GM19468 (cell line): Measurements from ENCODE around the gene WASHC2A.
"Not testable (repeated sequence)": the region's sequence is repeated elsewhere in the genome, so short reads cannot be mapped to it uniquely, and the experiment has no call there.

Source experiments
- ATAC-seq: cut with Tn5 transposase; IDR thresholded peaks from one replicate; pipeline ENCODE4 v1.9.1; 2021; ENCODE audit warnings: mild to moderate bottlenecking, moderate library complexity, moderate number of reproducible peaks; ENCODE audit not compliant: unreplicated experiment; ENCODE audit errors: extremely low read depth

The WASHC2A gene

DNA sequence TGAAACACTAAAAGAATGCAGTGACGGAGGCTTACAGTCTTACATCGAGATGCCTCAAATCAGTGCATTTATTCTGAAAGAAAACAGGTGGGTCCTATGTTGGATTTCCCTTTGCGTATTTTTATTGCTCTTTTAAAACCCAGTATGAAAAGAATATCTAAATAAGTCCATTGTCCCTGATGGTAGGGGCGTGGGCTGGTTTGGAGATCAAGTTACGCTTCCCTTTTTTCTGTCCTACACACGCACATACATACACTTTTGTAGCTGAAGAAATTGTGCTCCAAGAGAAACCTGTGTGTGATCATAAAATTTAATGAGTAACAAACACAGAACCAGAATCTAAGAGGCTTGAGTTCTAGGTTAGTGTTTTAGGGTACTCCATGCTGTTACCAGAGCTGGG is 64.6 kb downstream of the WASHC2A start:
- ATAC-seq: not testable (repeated sequence)

DNA sequence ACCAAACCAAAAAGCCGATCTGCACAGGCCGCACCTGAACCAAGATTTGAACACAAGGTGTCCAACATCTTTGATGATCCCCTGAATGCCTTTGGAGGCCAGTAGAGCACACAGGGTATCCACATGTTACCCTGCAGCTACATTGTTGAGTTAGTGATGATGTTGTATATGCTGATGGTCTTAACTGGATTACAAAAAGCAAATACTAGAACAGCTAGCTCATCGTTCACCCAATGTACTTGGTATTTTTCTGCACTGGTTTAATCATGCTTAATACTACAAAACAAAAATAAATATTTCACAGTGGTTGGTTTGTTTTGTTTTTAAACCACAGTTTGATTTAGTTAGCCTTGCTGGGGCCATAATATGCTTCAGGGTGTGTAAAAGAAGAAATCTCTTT is 65.1 kb downstream of the WASHC2A start:
- not testable (repeated sequence) for ATAC-seq

DNA sequence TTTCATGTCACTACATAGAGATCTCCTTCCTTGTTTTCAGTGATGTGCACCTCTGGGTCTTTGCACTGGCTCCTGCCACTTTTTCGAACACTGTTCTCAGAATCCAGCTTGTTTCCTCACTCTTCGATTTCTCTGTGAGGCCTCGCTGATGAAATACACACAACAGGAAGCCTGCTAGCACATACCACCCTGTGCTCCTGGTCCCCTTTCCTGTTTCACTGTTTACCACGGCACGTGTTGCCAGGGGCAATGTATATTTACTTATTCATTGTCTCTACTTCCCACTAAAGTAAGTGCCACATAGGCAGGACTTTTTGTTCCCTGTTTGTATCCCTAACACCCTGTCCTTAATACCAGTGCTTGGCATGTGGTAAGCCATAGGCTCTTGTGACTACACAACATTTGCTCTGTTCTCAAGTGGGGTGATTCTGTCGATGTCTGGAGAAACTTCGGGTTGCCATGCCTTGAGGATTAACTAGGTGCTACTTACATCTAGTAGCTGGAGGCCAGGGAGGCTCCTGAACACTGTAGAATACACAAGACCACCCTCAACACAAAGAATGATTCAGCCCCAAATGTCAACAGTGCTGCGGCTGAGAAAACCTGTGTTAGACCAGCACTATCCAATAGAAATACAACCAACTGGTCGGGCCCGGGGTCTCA is 75.9 kb downstream of the WASHC2A start:
- ATAC-seq: not testable (repeated sequence)

- ATAC-seq: not testable (repeated sequence)
Measured at GRCh38 chr10:50145575-50145974, 77.8 kb downstream of the WASHC2A start.

DNA sequence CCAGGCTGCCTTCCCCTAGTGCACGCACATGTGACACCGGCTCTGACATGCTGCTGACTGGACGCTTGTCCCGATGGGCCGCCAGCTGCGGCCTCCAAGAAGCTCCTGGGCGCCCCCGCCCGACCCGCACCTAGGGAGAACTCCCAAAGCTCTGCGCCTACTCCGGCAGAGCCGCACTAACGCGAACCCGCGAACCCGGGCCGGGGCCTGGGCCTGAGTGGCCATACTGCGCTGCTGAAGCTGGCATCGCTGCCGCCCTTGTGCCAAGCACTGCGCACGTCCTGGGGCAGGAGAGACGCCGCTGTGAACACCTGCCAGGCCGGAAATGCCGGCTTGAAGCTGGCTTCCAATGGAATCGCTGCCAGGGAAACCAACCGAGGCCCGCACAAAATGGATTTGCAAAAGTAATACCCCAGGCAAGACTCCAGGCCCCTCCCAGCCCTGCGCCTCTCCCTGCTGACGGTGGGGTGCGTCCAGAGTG is 85.1 kb downstream of the WASHC2A start:
- no peak for ATAC-seq

DNA sequence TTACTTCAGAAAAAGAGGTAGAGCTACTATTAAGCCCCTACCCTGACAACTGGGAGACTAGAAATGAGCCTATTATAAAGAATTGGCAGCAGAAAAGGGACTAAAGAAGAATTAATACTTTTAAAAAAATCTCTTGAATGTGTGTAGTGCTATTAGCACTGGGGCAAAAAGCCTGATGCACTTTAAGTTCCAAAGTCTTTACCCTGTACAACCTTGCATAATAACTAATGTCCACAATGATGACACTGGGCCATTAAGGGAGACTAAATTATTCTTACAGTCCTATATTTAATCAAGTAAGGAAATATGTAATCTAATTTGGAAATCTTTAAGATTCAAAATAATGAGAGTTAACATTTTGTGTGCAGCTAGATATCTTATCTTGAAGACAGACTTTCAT is 90.1 kb downstream of the WASHC2A start:
- ATAC-seq: not testable (repeated sequence)

GRCh38 chr10:50159856-50160255 is 92.1 kb downstream of the WASHC2A start:
- ATAC-seq: not testable (repeated sequence)

GRCh38 chr10:50165038-50165437 is 97.3 kb downstream of the WASHC2A start:
- ATAC-seq: not testable (repeated sequence)

GRCh38 chr10:50167833-50168232 is 100.1 kb downstream of the WASHC2A start:
- not testable (repeated sequence) for ATAC-seq

- not testable (repeated sequence) for ATAC-seq
Measured at GRCh38 chr10:50169506-50169905, 101.8 kb downstream of the WASHC2A start.

GRCh38 chr10:50174788-50175525 is 107.2 kb downstream of the WASHC2A start:
- not testable (repeated sequence) for ATAC-seq
